Omental fat pad (tissue), 4 donors: ENCODE measurements around the gene GNAO1. TPM values are rescaled to one million over a fixed set of nuclear protein-coding genes. Genes with fewer than 3 reads are reported as not detected.

ENCODE experiments used
- ATAC-seq: fragments of 150-250 bp; one replicate; pipeline ENCODE4 v1.9.1; 2016; ENCODE audit warnings: mild to moderate bottlenecking, moderate library complexity; ENCODE audit not compliant: low FRiP score
- DNase-seq: peaks from one replicate; pipeline ENCODE4 v3.0.0-alpha.2; 2019; ENCODE audit warnings: low spot score
- CTCF ChIP-seq, 3 donors: fragments of 450-650 bp; IDR thresholded peaks; one replicate each; pipeline ENCODE4 v1.5.1; 2016 to 2017; ENCODE audit warnings: antibody characterized with exemption in 3 of 3, mild to moderate bottlenecking in 3 of 3, moderate library complexity in 2 of 3
- total RNA-seq, 4 donors: library from RNA; depleted of rRNA; stranded (reverse); fragments of >200 nt; gene quantifications; one replicate each; pipeline ENCODE4 v1.1.0, GENCODE V29; 2016

GNAO1 gene
- total RNA-seq, 4 donors from 2014 or later = 1.4 to 2.6 (median 2.3) TPM

- DNase-seq = no peak
- ATAC-seq = no peak
- no peak for TF ChIP-seq CTCF (IDR thresholded peaks at IDR 0.05)
These were observed 140.6 kb downstream of the GNAO1 start for GRCh38 chr16:56331915-56332314.

GRCh38 chr16:56332464-56333079 is 141.3 kb downstream of the GNAO1 start:
- peak; percentile 68 for ATAC-seq
- no peak for TF ChIP-seq CTCF (IDR thresholded peaks at IDR 0.05)
- DNase-seq = no peak

GRCh38 chr16:56334761-56335160 is 143.5 kb downstream of the GNAO1 start:
- no peak for TF ChIP-seq CTCF (IDR thresholded peaks at IDR 0.05)
- DNase-seq = no peak
- no peak for ATAC-seq

- ATAC-seq (no peak), DNase-seq (no peak)
- TF ChIP-seq CTCF (IDR thresholded peaks at IDR 0.05) = no peak
These were observed 144.9 kb downstream of the GNAO1 start for GRCh38 chr16:56336071-56336688.

- TF ChIP-seq CTCF (IDR thresholded peaks at IDR 0.05) = no peak
- ATAC-seq = no peak
- DNase-seq = no peak
These were observed 145.4 kb downstream of the GNAO1 start for GRCh38 chr16:56336711-56337110.

GRCh38 chr16:56337131-56337857 is 146.0 kb downstream of the GNAO1 start:
- no peak for ATAC-seq
- no peak for TF ChIP-seq CTCF (IDR thresholded peaks at IDR 0.05)

More at GRCh38 chr16:56337131-56337857, 146.0 kb downstream of the GNAO1 start:
- no peak for DNase-seq
